ENCODE results near the gene PLXNA3.

Gene PLXNA3

GRCh38 chrX:154458116-154458953 is at the start of gene PLXNA3:
Gene PLXNA3 (plus strand): TSS chrX:154458281. CDS start chrX:154460184, 1,903 bp downstream.
- no peak for DNase-seq

DNA sequence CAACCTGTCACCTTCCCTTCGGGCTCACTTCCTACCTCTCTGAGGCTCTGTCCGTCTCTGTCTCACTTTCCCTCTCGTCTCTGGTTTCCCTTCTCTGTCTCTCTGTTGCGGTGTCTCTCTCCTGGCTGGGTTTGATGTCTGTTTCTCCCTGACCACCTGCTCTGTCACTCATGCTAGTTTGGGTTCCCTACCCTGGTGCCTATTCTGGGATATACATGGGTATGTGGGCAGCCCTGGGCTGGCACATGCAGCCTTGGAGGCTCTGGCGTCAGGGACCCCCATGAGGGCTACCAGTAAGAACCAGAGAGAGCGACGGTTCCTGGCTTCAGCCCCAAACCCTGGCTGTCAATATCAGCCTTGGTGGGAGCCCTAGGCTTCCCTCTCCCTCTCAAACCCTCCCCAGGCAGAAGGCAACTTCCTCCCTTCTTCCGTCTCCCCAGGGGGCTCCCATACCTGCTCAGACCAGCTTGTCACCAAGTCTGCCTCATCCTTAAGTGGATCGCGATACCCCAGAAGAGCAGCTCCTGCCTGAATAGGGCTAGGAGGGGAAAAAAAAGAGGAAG is 49.3 kb upstream of the PLXNA3 start:
- no peak for DNase-seq

- no peak for DNase-seq
Observed at GRCh38 chrX:154409222-154409871, 48.7 kb upstream of the PLXNA3 start, which contains the start of gene DNASE1L1. Gene DNASE1L1 (minus strand): TSS chrX:154409254. CDS start chrX:154405568, 3,686 bp downstream.

DNA sequence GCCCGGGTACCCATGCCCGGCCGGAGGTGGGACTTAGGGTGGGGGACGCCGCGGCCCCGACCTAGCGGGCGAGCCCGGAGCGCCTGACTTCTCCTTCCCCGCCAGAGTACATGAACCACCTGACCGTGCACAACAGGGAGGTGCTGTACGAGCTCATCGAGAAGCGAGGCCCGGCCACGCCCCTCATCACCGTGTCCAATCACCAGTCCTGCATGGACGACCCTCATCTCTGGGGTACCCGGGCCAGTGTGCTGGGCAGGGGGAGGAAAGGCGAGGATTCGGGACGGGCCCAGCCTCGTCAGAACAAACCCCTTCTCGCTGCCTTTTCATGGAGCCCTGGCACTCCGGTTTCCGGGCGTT is 46.1 kb upstream of the PLXNA3 start:
- DNase-seq = peak; percentile 32

- no peak for DNase-seq
Observed at GRCh38 chrX:154412468-154412867, 45.6 kb upstream of the PLXNA3 start.

DNA sequence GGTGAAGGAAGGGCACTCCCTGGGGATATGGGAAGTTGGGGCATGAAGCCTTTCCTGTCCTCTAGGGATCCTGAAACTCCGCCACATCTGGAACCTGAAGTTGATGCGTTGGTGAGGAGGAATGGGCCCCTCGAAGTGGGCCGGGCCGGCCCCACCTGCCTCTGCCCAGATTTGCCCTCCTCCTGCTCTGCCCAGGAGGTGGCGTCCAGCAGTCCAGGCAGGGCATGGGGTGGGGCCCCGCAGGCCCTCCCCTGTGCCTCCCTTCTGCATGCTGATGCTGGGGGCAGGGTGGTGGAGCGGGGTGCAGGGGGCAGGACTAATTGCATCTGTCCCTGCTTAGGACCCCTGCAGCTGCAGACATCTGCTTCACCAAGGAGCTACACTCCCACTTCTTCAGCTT is 44.9 kb upstream of the PLXNA3 start:
- DNase-seq = no peak

DNA sequence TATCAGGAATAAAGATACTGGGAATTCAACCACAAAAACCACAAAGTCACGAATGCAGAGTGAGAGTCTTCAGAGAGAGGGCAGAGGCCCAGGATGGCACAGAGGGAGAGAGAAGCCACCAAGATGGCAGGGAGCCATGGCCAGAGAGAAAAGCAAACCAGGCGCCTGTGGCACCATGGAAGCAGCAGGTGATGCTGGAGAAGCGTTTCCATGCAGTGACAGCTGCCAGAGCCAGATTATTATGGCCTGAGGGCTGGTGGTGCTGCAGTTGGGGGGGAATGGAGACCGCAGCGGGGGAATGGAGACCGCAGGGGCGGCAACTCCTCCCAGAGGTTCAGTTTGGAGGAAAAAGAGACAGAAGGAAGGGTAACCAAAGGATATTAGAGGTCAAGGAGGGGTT is 40.9 kb upstream of the PLXNA3 start:
- peak; percentile 64 for DNase-seq

- no peak for DNase-seq
Observed at GRCh38 chrX:154419189-154419588, 38.9 kb upstream of the PLXNA3 start.

DNA sequence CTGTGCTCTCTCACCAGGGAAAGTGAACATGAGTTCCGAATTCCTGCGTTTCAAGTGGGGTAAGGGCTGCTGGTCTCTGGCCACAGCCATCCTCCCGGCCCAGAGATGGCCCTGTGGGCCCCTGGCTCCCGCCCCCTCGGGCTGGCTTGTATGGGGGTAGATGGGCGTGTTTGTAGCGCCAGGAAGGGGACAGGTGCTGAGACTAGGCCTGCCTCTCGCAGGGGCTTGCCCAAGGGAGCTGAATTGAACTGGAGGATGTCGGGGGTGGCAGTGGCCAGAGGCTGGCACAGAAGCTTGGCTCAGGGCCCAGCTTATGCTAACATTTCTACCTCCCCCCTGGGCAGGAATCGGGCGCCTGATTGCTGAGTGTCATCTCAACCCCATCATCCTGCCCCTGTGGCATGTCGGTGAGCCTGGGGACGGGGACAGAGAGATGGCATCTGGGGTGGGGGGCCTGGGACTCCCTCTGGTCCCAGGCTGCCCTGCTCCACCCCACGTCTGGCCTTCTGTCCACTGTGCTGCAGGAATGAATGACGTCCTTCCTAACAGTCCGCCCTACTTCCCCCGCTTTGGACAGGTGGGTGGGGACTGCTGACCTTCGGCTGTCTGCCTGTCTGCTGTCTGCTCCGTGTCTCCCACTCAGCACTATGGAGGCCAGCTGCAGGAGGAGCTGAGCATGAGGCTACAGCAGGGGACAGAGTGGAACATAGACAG is 38.2 kb upstream of the PLXNA3 start:
- peak; percentile 33 for DNase-seq

DNA sequence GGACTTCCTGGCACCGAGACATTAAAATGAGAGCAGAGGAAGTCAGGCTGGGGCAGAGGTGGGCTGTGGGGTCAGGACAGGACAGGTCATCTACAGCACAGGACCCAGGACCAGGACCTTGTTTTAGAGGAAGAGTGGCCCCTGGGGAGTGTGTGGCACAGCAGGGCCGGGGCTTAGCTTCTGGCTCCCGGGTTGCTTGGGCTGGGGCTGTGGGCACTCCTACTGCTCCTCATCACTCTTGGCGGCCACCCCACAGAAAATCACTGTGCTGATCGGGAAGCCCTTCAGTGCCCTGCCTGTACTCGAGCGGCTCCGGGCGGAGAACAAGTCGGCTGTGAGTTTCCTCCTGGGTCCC is 37.7 kb upstream of the PLXNA3 start:
- DNase-seq = no peak

DNA sequence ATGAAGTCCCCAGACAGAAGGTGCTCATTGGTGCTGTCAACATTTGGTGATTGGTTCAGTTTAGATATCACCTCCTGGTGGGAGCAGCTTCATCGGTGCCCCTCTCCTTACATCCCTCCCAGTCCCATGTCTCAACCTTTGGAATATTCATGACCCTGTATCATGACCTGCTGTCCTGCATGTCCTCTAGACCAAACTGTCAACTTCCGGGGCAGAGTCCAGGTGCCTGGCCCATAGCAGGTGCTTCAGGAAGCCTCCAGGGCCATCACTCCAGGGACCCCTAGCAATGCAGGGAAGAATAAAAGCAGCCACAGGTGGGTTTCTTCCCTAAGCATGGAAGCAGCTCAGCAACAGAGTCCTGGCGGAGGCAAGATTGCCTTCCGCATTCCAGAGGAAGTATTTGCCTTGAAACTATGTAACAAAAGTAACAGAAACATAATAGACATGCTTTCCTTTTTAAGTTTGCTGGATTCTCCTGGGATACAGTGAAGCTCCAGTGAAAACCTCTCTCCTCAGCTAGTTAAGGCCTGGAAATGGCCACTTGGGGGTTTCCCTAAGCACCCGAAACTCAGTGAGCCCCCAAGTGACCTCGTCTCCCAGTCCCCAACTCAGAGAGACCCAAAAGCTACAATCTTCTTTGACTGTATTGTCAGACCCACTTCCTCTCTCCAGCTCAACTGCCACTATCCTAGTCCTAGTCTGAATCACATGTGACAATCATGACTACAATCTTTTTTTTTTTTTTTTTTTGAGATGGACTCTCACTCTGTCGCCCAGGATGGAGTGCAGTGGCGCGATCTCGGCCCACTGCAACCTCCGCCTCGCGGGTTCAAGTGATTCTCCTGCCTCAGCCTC is 30.9 kb upstream of the PLXNA3 start:
- DNase-seq = no peak

DNA sequence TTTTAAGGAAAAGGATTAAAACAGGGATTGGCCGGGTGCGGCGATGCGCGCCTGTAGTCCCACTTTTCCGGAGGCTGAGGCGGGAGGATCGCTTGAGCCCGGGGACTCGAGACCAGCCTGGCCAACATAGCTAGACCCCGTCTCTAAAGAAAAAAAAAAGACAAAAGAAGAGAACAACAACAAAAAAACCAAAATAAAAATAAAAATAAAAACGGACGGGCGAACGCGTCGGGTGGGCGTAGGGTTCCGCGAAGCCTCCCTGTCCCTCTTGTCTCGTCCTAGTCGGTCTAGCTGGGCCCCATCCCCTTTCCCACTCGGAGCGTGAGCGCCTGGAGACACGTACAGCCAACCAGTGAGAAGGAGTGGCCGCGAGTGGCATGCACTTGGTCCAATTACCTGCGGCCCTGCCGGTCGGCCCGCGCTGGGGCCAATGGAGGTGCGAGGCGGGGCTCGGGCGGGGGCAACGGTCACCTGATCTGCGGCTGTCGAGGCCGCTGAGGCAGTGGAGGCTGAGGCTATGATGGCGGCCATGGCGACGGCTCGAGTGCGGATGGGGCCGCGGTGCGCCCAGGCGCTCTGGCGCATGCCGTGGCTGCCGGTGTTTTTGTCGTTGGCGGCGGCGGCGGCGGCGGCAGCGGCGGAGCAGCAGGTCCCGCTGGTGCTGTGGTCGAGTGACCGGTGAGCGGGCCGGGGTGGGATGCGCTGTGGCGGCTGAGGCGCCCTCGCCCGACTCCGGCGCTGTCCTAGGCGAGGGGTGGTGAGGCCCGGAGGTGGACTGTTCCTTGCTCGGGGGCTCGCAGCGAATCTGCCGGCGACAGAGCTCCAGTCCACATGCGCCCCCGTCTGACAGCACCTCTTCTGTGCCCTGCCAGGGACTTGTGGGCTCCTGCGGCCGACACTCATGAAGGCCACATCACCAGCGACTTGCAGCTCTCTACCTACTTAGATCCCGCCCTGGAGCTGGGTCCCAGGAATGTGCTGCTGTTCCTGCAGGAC is 29.6 kb upstream of the PLXNA3 start, which contains the start of gene ATP6AP1:
Gene ATP6AP1 (plus strand): TSS at position 502 of the 996 bp plus-strand sequence. CDS start 16 bp downstream, at position 518.
- DNase-seq = peak; percentile 91

GRCh38 chrX:154429711-154430110 is 28.4 kb upstream of the PLXNA3 start:
- no peak for DNase-seq

DNA sequence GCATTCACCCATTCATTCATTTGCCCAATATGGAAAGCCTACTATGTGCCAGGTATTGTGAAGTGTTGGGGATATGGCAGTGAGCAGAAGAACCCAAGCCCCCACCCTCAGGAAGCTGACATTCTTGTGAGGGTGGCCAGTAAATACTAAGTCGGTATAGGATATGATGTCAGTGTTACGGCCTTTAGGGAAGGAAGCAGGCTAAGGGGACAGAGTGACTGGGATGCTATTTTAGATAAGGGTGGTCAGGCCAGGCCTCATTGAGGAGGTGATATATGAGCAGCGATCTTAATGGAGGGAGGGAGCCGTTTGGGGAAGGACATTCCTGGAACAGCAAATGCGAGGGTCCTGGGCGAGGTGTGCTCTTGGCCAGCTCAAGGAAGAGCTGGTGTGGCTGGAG is 27.6 kb upstream of the PLXNA3 start:
- DNase-seq = no peak

DNA sequence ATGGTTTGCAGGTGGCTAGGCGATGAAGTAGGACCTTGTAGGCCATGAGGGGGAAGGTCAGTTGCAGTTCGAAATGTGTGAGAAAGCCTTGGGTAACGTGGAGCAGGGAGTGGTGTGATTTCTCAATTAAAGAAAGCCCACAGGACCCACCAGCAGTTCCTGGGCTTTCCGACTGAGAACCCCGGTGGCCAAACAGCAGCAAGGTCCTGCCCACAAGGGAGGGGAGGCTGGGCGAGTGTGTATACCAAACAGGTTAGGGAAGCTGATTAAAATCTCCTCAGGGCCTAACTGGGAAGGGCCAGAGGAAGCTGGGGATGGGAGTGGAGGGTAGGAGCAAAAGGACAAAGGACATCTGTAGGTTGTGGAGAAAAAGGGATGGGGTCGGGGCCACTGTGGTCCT is 27.2 kb upstream of the PLXNA3 start:
- no peak for DNase-seq

DNA sequence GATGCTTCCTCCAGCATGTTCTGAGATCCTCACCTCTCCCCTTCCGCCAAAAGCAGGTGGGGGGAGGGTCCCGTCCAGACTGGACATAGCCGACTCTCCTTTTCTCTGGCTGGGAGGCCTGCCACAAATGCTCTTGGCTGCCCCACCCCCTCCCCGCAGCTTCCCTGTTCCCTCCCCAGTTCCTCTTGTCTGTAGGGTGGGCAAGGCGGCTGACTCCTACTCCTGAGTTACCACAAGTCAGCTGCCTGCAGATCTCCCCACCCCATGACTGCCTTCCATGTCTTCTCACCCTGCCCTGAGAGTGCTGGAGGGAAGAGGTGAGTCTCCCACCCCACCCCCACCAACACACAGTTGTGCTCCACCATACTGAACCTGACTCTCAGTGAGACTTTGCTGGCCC is 26.7 kb upstream of the PLXNA3 start:
- no peak for DNase-seq

- no peak for DNase-seq
Observed at GRCh38 chrX:154432210-154432609, 25.9 kb upstream of the PLXNA3 start.

DNA sequence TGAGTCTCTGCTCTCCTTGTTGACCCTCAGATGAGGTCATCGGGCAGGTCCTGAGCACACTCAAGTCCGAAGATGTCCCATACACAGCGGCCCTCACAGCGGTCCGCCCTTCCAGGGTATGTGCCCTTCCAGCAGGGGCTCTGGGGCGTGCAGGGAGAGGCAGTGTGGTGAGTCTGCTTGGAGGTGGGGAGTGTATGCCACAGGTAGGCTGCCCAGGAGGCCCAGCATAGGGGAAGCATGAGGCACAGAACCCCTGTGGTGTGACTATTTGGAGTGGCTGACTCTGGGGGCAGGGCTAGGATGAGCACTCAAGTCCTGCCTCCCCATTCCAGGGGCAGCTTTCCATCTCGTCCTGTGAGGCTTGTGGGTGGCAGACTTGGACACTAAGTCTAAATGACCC is 24.5 kb upstream of the PLXNA3 start:
- no peak for DNase-seq

DNA sequence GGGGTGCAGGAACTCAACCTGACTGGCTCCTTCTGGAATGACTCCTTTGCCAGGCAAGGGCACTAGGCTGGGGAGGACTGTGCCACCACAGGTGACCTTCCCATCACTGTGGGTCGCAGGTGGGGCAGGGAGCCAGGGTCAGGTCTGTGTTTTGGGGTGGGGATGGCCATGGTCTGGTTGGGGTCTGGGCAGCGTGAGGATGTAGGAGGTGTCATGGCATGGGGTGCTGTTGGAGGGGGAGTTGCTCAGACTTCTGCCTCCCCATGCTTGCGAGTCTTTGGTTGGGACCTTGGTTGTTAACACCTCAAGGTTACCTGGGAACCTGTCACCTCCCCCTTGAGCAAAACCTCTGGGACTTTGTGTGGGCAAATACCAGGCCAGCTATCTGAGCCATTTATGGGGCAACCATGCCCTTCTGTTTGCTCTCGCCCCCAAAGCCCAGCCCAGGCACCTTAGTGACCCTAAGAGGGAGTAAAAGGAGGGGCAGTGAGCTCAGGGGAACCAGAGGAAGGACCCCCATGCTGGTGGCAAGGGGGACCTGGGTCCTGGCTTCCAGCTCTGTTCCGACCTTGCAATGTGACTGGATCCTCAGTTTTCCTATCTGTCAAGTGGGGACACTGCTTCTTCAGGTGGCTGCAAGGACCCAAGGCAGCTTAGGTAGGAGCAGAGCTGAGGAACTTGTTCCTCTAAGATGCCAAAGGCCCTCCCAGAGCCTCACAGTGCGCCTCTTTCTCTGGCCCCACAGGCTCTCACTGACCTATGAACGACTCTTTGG is 23.5 kb upstream of the PLXNA3 start:
- no peak for DNase-seq

- DNase-seq = no peak
Observed at GRCh38 chrX:154435171-154435733, 22.8 kb upstream of the PLXNA3 start.

Data from NCI-H1694 (cell line).